HEK293T (cell line): ENCODE results near the gene WIPF2.

Source experiments
- ARNT ChIP-seq: fragments of 450-650 bp; IDR thresholded peaks from 2 replicates; pipeline ENCODE4 v1.6.1; 2017; ENCODE audit warnings: mild to moderate bottlenecking
- CTBP1 ChIP-seq: fragments of 450-650 bp; IDR thresholded peaks from 2 replicates; pipeline ENCODE4 v1.6.1; 2016; ENCODE audit warnings: borderline replicate concordance
- FOXA1 ChIP-seq: fragments of 450-650 bp; IDR thresholded peaks from 2 replicates; pipeline ENCODE4 v1.6.1; 2016; ENCODE audit warnings: mild to moderate bottlenecking
- FOXM1 ChIP-seq: fragments of 450-650 bp; IDR thresholded peaks from 2 replicates; pipeline ENCODE4 v1.6.1; 2017; ENCODE audit warnings: mild to moderate bottlenecking, borderline replicate concordance
- HDGF ChIP-seq: fragments of 450-650 bp; IDR thresholded peaks from 2 replicates; pipeline ENCODE4 v1.6.1; 2017; ENCODE audit warnings: antibody characterized with exemption, borderline replicate concordance
- L3MBTL2 ChIP-seq: fragments of 450-650 bp; conservative IDR thresholded peaks from 2 replicates; pipeline ENCODE4 v1.6.1; 2016; ENCODE audit warnings: mild to moderate bottlenecking
- NFRKB ChIP-seq: fragments of 450-650 bp; IDR thresholded peaks from 2 replicates; pipeline ENCODE4 v1.6.1; 2016; ENCODE audit warnings: mild to moderate bottlenecking, moderate library complexity
- SP1 ChIP-seq: fragments of 450-650 bp; IDR thresholded peaks from 2 replicates; pipeline ENCODE4 v1.6.1; 2017
- SUZ12 ChIP-seq: fragments of 450-650 bp; IDR thresholded peaks from 2 replicates; pipeline ENCODE4 v1.6.1; 2016; ENCODE audit warnings: mild to moderate bottlenecking
- TARDBP ChIP-seq: fragments of 450-650 bp; IDR thresholded peaks from 2 replicates; pipeline ENCODE4 v1.6.1; 2016
- TF ChIP-seq, protein P1 (sequence below): fragments of 450-650 bp; IDR thresholded peaks from 2 replicates; pipeline ENCODE4 v1.6.1; 2016

- TF ChIP-seq FOXM1, result no peak
- no peak for TF ChIP-seq L3MBTL2
- TF ChIP-seq FOXA1, result no peak
- TF ChIP-seq SUZ12, result no peak
- no peak for TF ChIP-seq SP1
- no peak for TF ChIP-seq ARNT
- no peak for TF ChIP-seq TARDBP
- TF ChIP-seq HDGF, result no peak
- peak; percentile 51; the same call in 1 of the 2 replicates for TF ChIP-seq CTBP1
- TF ChIP-seq, protein P1, sequence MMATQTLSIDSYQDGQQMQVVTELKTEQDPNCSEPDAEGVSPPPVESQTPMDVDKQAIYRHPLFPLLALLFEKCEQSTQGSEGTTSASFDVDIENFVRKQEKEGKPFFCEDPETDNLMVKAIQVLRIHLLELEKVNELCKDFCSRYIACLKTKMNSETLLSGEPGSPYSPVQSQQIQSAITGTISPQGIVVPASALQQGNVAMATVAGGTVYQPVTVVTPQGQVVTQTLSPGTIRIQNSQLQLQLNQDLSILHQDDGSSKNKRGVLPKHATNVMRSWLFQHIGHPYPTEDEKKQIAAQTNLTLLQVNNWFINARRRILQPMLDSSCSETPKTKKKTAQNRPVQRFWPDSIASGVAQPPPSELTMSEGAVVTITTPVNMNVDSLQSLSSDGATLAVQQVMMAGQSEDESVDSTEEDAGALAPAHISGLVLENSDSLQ, result peak; percentile 95
- TF ChIP-seq NFRKB, result no peak
These were observed 32.5 kb downstream of the WIPF2 start for GRCh38 chr17:40251576-40251975.
